Esophagus squamous epithelium (tissue), 5 donors: Measurements from ENCODE around the gene ADCY7. TPM values are rescaled to one million over a fixed set of nuclear protein-coding genes. Genes with fewer than 3 reads are reported as not detected.

Experiments
- DNase-seq: peaks from one replicate; lab custom pipeline; 2025; lab: John Stamatoyannopoulos, UW
- H3K27ac ChIP-seq, 4 donors: fragments of 200-600 bp; sonication (generic); one replicate each; pipeline ENCODE4 v1.5.1; 2016 to 2019; ENCODE audit warnings: mild to moderate bottlenecking in 1 of 4
- H3K27me3 ChIP-seq, 4 donors: fragments of 200-600 bp; sonication (generic); 1 replicate in 3 of 4; 2 replicates in 1 of 4; pipeline versions ENCODE4 v1.5.1 to v1.6.0; 2017 to 2021; ENCODE audit warnings: antibody characterized with exemption in 1 of 4
- H3K36me3 ChIP-seq, 3 donors: fragments of 200-600 bp; sonication (generic); one replicate each; pipeline ENCODE4 v1.5.1; 2016 to 2019
- H3K4me1 ChIP-seq, 3 donors: fragments of 200-600 bp; sonication (generic); one replicate each; pipeline ENCODE4 v1.5.1; 2017 to 2019
- H3K4me3 ChIP-seq, 4 donors: fragments of 200-600 bp; sonication (generic); 1 replicate in 3 of 4; 2 replicates in 1 of 4; pipeline ENCODE4 v1.5.1; 2016 to 2019; ENCODE audit warnings: mild to moderate bottlenecking in 2 of 4, moderate library complexity in 1 of 4
- H3K9me3 ChIP-seq, 3 donors: fragments of 200-600 bp; sonication (generic); one replicate each; pipeline ENCODE4 v1.5.1; 2016 to 2019
- POLR2A ChIP-seq, 4 donors: fragments of 450-650 bp; IDR thresholded peaks; one replicate each; pipeline ENCODE4 v1.6.1; 2017; ENCODE audit warnings: antibody characterized with exemption in 4 of 4, mild to moderate bottlenecking in 4 of 4, moderate library complexity in 3 of 4
- WGBS, 2 donors: methylation state at CpG; one replicate each; pipeline ENCODE4 v1.1.5; 2018; 5-methylcytosine and 5-hydroxymethylcytosine counted together
- intact Hi-C: fragments of 100-400 bp; cut with DNase I; formaldehyde crosslinking; loops from one replicate; pipeline ENCODE4 v1.15.0; 2022
- total RNA-seq, 4 donors: library from RNA; depleted of rRNA; stranded (reverse); fragments of >200 nt; gene quantifications; one replicate each; pipeline ENCODE4 v1.1.0, GENCODE V29; 2016
- TF ChIP-seq, protein P1 (sequence below), 6 experiments: fragments of 450-650 bp in 4 of 6; fragments of 200-600 bp in 2 of 6; sonication (generic) in 2 of 6; IDR thresholded peaks; one replicate each; pipeline ENCODE4 v1.5.1; 2016 to 2019; ENCODE audit warnings: antibody characterized with exemption in 6 of 6, mild to moderate bottlenecking in 4 of 6, moderate library complexity in 4 of 6
- donor health status: DM: yes; HTN: yes; CAD: no.

ADCY7 gene
- total RNA-seq: 10 to 100 TPM; 21.2 to 23.9 (median 23.3) TPM

DNA sequence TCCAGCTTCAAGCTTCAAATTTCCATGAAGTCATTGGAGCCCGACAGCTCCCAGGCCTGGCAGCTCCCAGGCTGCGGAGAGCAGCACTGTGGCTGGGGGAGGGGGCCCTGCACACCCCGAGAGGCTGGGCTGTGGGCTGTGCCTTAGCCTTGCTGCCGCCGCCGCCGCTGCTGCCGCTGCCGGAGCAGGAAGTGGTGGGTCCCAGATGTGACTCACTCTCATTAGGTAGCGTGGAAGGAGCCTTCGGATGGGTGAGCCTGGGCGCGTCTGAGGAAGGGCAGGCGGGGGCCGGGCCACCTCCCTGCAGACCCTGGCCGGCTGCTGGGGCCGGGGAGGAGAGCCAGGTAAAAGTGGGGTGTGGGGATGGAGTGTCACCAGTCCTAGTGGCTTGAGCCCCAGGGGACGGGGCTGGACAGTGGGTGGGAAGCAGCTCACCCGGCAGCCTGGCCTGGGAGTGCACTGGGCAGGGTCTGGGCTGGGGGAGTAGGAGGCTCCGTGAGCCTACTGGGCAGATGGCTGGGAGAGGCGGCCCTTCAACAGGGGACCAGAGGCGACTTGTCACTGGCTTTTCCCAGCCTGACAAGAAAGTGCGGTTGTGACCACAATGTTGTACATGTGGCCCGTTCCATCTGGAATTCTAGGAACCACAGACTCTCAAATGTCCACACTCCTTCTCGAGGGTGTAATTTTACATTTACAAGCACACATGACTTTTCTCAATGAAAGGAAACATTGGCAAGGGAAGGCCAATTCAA is at the start of gene ADCY7:
Gene ADCY7 (plus strand): TSS at position 215 of the 755 bp plus-strand sequence. CDS start 21,629 bp downstream, outside the sequence.
- DNase-seq: peak; percentile 28
- peak within 1 kb of the TSS; percentile 56 to 78 (median 76) for H3K27ac ChIP-seq

DNA sequence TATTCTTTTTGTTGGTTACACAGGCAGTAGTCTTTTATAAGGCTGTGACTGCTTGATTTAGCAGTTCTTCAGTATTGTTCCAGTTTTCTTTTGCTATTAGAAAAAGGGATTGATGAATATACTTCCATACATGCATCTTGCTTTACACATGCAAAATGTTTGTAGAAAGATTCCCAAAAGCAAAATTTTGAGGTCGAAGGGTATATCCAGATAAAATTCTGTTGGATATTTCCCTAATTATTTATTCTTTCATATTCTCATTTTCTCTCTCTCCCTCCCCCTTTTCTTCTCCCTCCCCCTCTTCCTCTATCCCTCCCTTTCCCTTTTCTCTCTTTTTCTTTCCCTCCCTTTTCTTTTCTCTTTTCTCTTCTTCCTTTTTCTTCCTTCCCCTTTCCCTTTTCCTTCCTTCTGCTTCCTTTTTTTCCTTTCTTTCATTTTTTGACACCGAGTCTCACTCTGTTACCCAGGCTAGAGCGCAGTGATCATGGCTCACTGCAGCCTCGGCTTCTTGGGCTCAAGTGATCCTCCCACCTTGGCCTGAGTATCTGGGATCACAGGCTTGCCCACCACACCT is 46.9 kb upstream of the ADCY7 start:
- Histone ChIP-seq H3K9me3 (no peaks in the 10 kb centered on the region), H3K4me3 (no peak overlapping the region), H3K27me3 (no peaks in the 10 kb centered on the region), H3K4me1 (no peaks in the 10 kb centered on the region), H3K36me3 (peaks cover 0 to 99% (median 4%) of the 10 kb centered on the region in 3 donors), H3K27ac (no peak overlapping the region)
- intact Hi-C loops: loop anchor here (10.0 kb wide), 2 partner anchors 135 to 195 kb away; partner anchors contain the start of gene CNEP1R1
- TF ChIP-seq, protein P1, sequence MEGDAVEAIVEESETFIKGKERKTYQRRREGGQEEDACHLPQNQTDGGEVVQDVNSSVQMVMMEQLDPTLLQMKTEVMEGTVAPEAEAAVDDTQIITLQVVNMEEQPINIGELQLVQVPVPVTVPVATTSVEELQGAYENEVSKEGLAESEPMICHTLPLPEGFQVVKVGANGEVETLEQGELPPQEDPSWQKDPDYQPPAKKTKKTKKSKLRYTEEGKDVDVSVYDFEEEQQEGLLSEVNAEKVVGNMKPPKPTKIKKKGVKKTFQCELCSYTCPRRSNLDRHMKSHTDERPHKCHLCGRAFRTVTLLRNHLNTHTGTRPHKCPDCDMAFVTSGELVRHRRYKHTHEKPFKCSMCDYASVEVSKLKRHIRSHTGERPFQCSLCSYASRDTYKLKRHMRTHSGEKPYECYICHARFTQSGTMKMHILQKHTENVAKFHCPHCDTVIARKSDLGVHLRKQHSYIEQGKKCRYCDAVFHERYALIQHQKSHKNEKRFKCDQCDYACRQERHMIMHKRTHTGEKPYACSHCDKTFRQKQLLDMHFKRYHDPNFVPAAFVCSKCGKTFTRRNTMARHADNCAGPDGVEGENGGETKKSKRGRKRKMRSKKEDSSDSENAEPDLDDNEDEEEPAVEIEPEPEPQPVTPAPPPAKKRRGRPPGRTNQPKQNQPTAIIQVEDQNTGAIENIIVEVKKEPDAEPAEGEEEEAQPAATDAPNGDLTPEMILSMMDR (IDR thresholded peaks at IDR 0.05): no peak
- no peak for TF ChIP-seq POLR2A (IDR thresholded peaks at IDR 0.05)
- 96 to 98% methylated on average over 4 of the region's 4 CpGs for WGBS, 2 donors
- no peak for DNase-seq

More for the DNA sequence above, at the start of gene ADCY7:
- peak within 1 kb of the TSS; percentile 9 to 60 (median 44) for H3K4me3 ChIP-seq
- peaks cover 10 to 49% (median 20%) of the 10 kb centered on the region in 3 donors for H3K4me1 ChIP-seq
- peak in 1 of 4 donors; percentile 40 for TF ChIP-seq POLR2A (IDR thresholded peaks at IDR 0.05)
- TF ChIP-seq, protein P1 (IDR thresholded peaks at IDR 0.05): no peak
- intact Hi-C loops: no loop called here
- peaks cover 0 to 15% (median 0%) of the 10 kb centered on the region in 3 donors for H3K36me3 ChIP-seq
- WGBS, 2 donors: 25 to 59% methylated on average over 5 to 14 of the region's 25 CpGs
- H3K9me3 ChIP-seq: no peaks in the 10 kb centered on the region
- H3K27me3 ChIP-seq: no peaks in the 10 kb centered on the region

DNA sequence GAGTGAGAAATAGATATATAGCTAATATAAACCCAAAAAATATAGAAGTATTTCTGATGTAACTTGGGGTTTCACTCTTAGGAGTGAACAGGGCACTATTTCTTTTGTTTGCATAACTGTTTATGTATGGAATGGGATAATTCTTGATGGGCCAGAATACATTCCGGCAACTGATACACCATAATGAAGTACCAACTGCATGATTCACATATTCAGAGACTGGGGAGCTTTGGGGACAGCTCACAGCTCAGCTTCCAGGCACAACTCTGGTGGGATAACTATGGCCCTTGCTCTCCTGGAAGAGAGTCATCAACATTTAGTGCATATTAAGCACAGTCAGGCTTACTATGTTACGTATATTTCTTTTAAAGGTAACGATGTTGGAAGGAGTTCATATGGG is 42.1 kb upstream of the ADCY7 start:
- TF ChIP-seq POLR2A (IDR thresholded peaks at IDR 0.05): no peak
- TF ChIP-seq, protein P1 (IDR thresholded peaks at IDR 0.05): no peak
- peaks cover 0 to 99% (median 17%) of the 10 kb centered on the region in 3 donors for H3K36me3 ChIP-seq
- no peak for DNase-seq
- H3K4me3 ChIP-seq: no peak overlapping the region
- 89 to 92% methylated on average over 3 of the region's 3 CpGs for WGBS, 2 donors
- H3K4me1 ChIP-seq: no peaks in the 10 kb centered on the region
- no peaks in the 10 kb centered on the region for H3K27me3 ChIP-seq
- H3K9me3 ChIP-seq: no peaks in the 10 kb centered on the region
- H3K27ac ChIP-seq: no peak overlapping the region
- intact Hi-C loops: no loop called here

DNA sequence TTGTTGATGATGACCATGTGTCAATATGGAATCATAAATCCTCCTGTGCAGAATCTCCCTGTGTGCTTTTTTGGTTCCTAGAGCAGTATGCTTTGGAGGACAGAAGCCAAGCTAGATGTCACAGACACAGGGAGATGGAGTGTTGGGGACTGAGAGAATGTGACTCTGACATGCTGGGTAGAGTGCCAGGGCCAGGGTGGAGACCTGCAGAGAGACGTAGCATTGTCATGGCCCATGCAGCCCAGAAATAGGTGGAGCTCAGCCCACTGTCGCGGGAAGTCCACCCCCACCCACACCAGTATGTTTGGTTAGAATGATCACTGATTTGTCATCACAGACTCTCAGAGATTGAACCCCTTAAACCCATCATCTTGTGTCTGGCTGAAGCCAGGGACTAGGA is 39.2 kb upstream of the ADCY7 start:
- WGBS, 2 donors: 73 to 78% methylated on average over 3 of the region's 3 CpGs

More for the DNA sequence above, 39.2 kb upstream of the ADCY7 start:
- H3K27me3 ChIP-seq: no peaks in the 10 kb centered on the region
- H3K36me3 ChIP-seq: peaks cover 0 to 81% (median 17%) of the 10 kb centered on the region in 3 donors
- no peaks in the 10 kb centered on the region for H3K4me1 ChIP-seq
- no peak for DNase-seq
- intact Hi-C loops: no loop called here
- no peak overlapping the region for H3K27ac ChIP-seq
- no peak overlapping the region for H3K4me3 ChIP-seq
- no peak for TF ChIP-seq POLR2A (IDR thresholded peaks at IDR 0.05)
- TF ChIP-seq, protein P1 (IDR thresholded peaks at IDR 0.05): no peak
- H3K9me3 ChIP-seq: no peaks in the 10 kb centered on the region
